AG04449 (cell line): Measurements from ENCODE around the gene UGT1A10.

Source experiments
- CTCF ChIA-PET: fragments of 350-600 bp; formaldehyde crosslinking; extraction: SDS; loops from one replicate; lab custom pipeline; 2021; ENCODE audit warnings: antibody characterized with exemption; lab: Yijun Ruan, JAX
- POLR2A ChIA-PET: fragments of 400-600, 350-600 bp; formaldehyde crosslinking; extraction: SDS; loops from one replicate; lab custom pipeline; 2020; ENCODE audit warnings: antibody characterized with exemption, inconsistent platforms; lab: Yijun Ruan, JAX
- DNase-seq: peaks from one replicate; pipeline ENCODE4 v3.0.0-alpha.2; 2010; ENCODE audit warnings: low read depth, low spot score
- H3K4me3 ChIP-seq: 2 replicates; pipeline ENCODE4 v1.5.1; 2011; ENCODE audit warnings: low read depth, mild to moderate bottlenecking, control low read depth, low read length
- CTCF ChIP-seq: IDR thresholded peaks from one replicate; pipeline ENCODE4 v1.5.1; 2011; ENCODE audit warnings: mild to moderate bottlenecking, moderate library complexity, low read length, control low read depth, inconsistent platforms; ENCODE audit not compliant: insufficient read depth; ENCODE audit errors: missing control alignments

UGT1A10 gene

GRCh38 chr2:233679196-233679595, 42.9 kb downstream of the UGT1A10 start:
- H3K4me3 ChIP-seq = no peak overlapping the region
- POLR2A ChIA-PET = no interaction called here
- no peak for TF ChIP-seq CTCF
- DNase-seq = no peak
- CTCF ChIA-PET = no interaction called here

- no peak overlapping the region for H3K4me3 ChIP-seq
- no peak for TF ChIP-seq CTCF
- ChIA-PET POLR2A (no interaction called here), CTCF (interaction anchor here (1.3 kb wide), 1 partner anchor 31 kb away, joined by 3 read pairs; no protein-coding TSS in a partner anchor)
- no peak for DNase-seq
Measured at GRCh38 chr2:233680361-233681045, 44.3 kb downstream of the UGT1A10 start.

- no peak within 1 kb of the TSS for H3K4me3 ChIP-seq
- ChIA-PET CTCF (interaction anchor here (1.3 kb wide), 1 partner anchor 233 kb away, joined by 5 read pairs; no protein-coding TSS in a partner anchor), POLR2A (no interaction called here)
- DNase-seq = no peak
- no peak for TF ChIP-seq CTCF
Measured at GRCh38 chr2:233681521-233682099, 45.4 kb downstream of the UGT1A10 start, which contains the start of gene UGT1A7. UGT1A7 (plus strand) TSS chr2:233681901; CDS start chr2:233681938, 37 bp downstream.

- TF ChIP-seq CTCF = no peak
- no peak overlapping the region for H3K4me3 ChIP-seq
- POLR2A ChIA-PET = no interaction called here
- CTCF ChIA-PET = no interaction called here
- DNase-seq = no peak
Measured at GRCh38 chr2:233684640-233685039, 48.4 kb downstream of the UGT1A10 start.

GRCh38 chr2:233686928-233687327, 50.7 kb downstream of the UGT1A10 start:
- POLR2A ChIA-PET = no interaction called here
- H3K4me3 ChIP-seq = no peak overlapping the region
- no peak for TF ChIP-seq CTCF
- CTCF ChIA-PET = interaction anchor here (1.0 kb wide), 1 partner anchor 25 kb away, joined by 6 read pairs; no protein-coding TSS in a partner anchor
- no peak for DNase-seq

- ChIA-PET POLR2A (no interaction called here), CTCF (interaction anchor here (0.6 kb wide), 1 partner anchor 239 kb away, joined by 3 read pairs; no protein-coding TSS in a partner anchor)
- DNase-seq = no peak
- no peak overlapping the region for H3K4me3 ChIP-seq
- no peak for TF ChIP-seq CTCF
Measured at GRCh38 chr2:233688341-233688740, 52.1 kb downstream of the UGT1A10 start.
